ENCODE measurements around the gene KLF2.

The KLF2 gene

GRCh38 chr19:16368385-16369305, 44.0 kb downstream of the KLF2 start:
- DNase-seq (ENCODE audit: insufficient read length, low spot score) = no peak
- FAIRE-seq = no peak

GRCh38 chr19:16369306-16369663, 44.7 kb downstream of the KLF2 start:
- no peak for DNase-seq (ENCODE audit: insufficient read length, low spot score)
- TF ChIP-seq POLR2A (IDR thresholded peaks at IDR 0.05; ENCODE audit: low read depth, low read length) = no peak
- no peak for FAIRE-seq

More at GRCh38 chr19:16368385-16369305, 44.0 kb downstream of the KLF2 start:
- TF ChIP-seq POLR2A (IDR thresholded peaks at IDR 0.05; ENCODE audit: low read depth, low read length) = no peak

- no peak for TF ChIP-seq POLR2A (IDR thresholded peaks at IDR 0.05; ENCODE audit: low read depth, low read length)
- no peak for DNase-seq (ENCODE audit: insufficient read length, low spot score)
- no peak for FAIRE-seq
Observed at GRCh38 chr19:16369664-16370576, 45.3 kb downstream of the KLF2 start.

GRCh38 chr19:16370641-16371391, 46.2 kb downstream of the KLF2 start:
- FAIRE-seq (no peak), DNase-seq (ENCODE audit: insufficient read length, low spot score) (no peak)
- TF ChIP-seq POLR2A (IDR thresholded peaks at IDR 0.05; ENCODE audit: low read depth, low read length) = no peak

- no peak for DNase-seq (ENCODE audit: insufficient read length, low spot score)
- FAIRE-seq = no peak
- no peak for TF ChIP-seq POLR2A (IDR thresholded peaks at IDR 0.05; ENCODE audit: low read depth, low read length)
Observed at GRCh38 chr19:16371540-16371986, 46.9 kb downstream of the KLF2 start.

GRCh38 chr19:16372065-16372915, 47.7 kb downstream of the KLF2 start:
- FAIRE-seq (no peak), DNase-seq (ENCODE audit: insufficient read length, low spot score) (no peak)
- no peak for TF ChIP-seq POLR2A (IDR thresholded peaks at IDR 0.05; ENCODE audit: low read depth, low read length)

GRCh38 chr19:16373079-16373478, 48.5 kb downstream of the KLF2 start:
- no peak for TF ChIP-seq POLR2A (IDR thresholded peaks at IDR 0.05; ENCODE audit: low read depth, low read length)
- FAIRE-seq = no peak
- DNase-seq (ENCODE audit: insufficient read length, low spot score) = no peak

GRCh38 chr19:16373532-16373931, 48.9 kb downstream of the KLF2 start:
- FAIRE-seq = peak; percentile 67
- peak; percentile 47 for DNase-seq (ENCODE audit: insufficient read length, low spot score)
- no peak for TF ChIP-seq POLR2A (IDR thresholded peaks at IDR 0.05; ENCODE audit: low read depth, low read length)

GRCh38 chr19:16373989-16374388, 49.4 kb downstream of the KLF2 start:
- no peak for FAIRE-seq
- no peak for TF ChIP-seq POLR2A (IDR thresholded peaks at IDR 0.05; ENCODE audit: low read depth, low read length)
- DNase-seq (ENCODE audit: insufficient read length, low spot score) = no peak

- TF ChIP-seq POLR2A (IDR thresholded peaks at IDR 0.05; ENCODE audit: low read depth, low read length) = no peak
- FAIRE-seq (no peak), DNase-seq (ENCODE audit: insufficient read length, low spot score) (no peak)
Observed at GRCh38 chr19:16374436-16374835, 49.8 kb downstream of the KLF2 start.

GRCh38 chr19:16375157-16375935, 50.7 kb downstream of the KLF2 start:
- no peak for TF ChIP-seq POLR2A (IDR thresholded peaks at IDR 0.05; ENCODE audit: low read depth, low read length)
- FAIRE-seq (no peak), DNase-seq (ENCODE audit: insufficient read length, low spot score) (no peak)

- no peak for TF ChIP-seq POLR2A (IDR thresholded peaks at IDR 0.05; ENCODE audit: low read depth, low read length)
- FAIRE-seq = no peak
- no peak for DNase-seq (ENCODE audit: insufficient read length, low spot score)
Observed at GRCh38 chr19:16375936-16376185, 51.2 kb downstream of the KLF2 start.
